Tibial artery (tissue), 4 donors: ENCODE results near the gene SOCS7.

Experiments used
- DNase-seq, 2 donors: peaks; one replicate each; pipeline ENCODE4 v3.0.0-alpha.2; 2019
- H3K27ac ChIP-seq, 2 donors: fragments of 200-600 bp; sonication (generic) in 1 of 2; 1 replicate in 1 of 2; 2 replicates in 1 of 2; pipeline ENCODE4 v1.5.1; 2018 to 2019; ENCODE audit warnings: mild to moderate bottlenecking in 1 of 2
- H3K27me3 ChIP-seq, 2 donors: fragments of 200-600 bp; sonication (generic) in 1 of 2; one replicate each; pipeline versions ENCODE4 v1.5.1 to v1.6.0; 2016 to 2019
- H3K36me3 ChIP-seq, 3 donors: fragments of 200-600 bp; sonication (generic) in 2 of 3; one replicate each; pipeline ENCODE4 v1.5.1; 2016 to 2019; ENCODE audit warnings: mild to moderate bottlenecking in 2 of 3
- H3K4me1 ChIP-seq, 4 donors: fragments of 200-600 bp; sonication (generic) in 2 of 4; 1 replicate in 3 of 4; 2 replicates in 1 of 4; pipeline ENCODE4 v1.5.1; 2016 to 2019
- H3K4me3 ChIP-seq, 2 donors: fragments of 200-600 bp; sonication (generic) in 1 of 2; 1 replicate in 1 of 2; 2 replicates in 1 of 2; pipeline ENCODE4 v1.5.1; 2018 to 2019; ENCODE audit warnings: mild to moderate bottlenecking in 2 of 2
- H3K9me3 ChIP-seq, 3 donors: fragments of 200-600 bp; sonication (generic) in 1 of 3; one replicate each; pipeline ENCODE4 v1.5.1; 2016 to 2019
- CTCF ChIP-seq, 2 experiments: fragments of 200-600 bp in 1 of 2; fragments of 450-650 bp in 1 of 2; IDR thresholded peaks; one replicate each; pipeline ENCODE4 v1.5.1; 2017 to 2019; ENCODE audit warnings: antibody characterized with exemption in 2 of 2, mild to moderate bottlenecking in 1 of 2, moderate library complexity in 1 of 2
- intact Hi-C: fragments of 100-400 bp; cut with DNase I; formaldehyde crosslinking; loops from one replicate; pipeline ENCODE4 v1.15.0; 2023; ENCODE audit warnings: low total_unique reads

The SOCS7 gene

GRCh38 chr17:38338535-38338934, 13.1 kb upstream of the SOCS7 start:
- H3K27me3 ChIP-seq: peaks cover 0 to 16% of the 10 kb centered on the region in 2 donors
- H3K4me1 ChIP-seq: no peaks in the 10 kb centered on the region
- H3K9me3 ChIP-seq: no peaks in the 10 kb centered on the region
- DNase-seq: no peak
- no peaks in the 10 kb centered on the region for H3K36me3 ChIP-seq
- H3K4me3 ChIP-seq: no peak overlapping the region
- intact Hi-C loops: no loop called here
- no peak overlapping the region for H3K27ac ChIP-seq
- no peak for TF ChIP-seq CTCF (IDR thresholded peaks at IDR 0.05)

- Histone ChIP-seq H3K4me3 (no peak overlapping the region), H3K4me1 (no peaks in the 10 kb centered on the region), H3K27me3 (peaks cover 0 to 13% of the 10 kb centered on the region in 2 donors), H3K9me3 (no peaks in the 10 kb centered on the region), H3K27ac (no peak overlapping the region), H3K36me3 (no peaks in the 10 kb centered on the region)
- TF ChIP-seq CTCF (IDR thresholded peaks at IDR 0.05): no peak
- intact Hi-C loops: no loop called here
- DNase-seq: no peak
Measured at GRCh38 chr17:38339891-38340290, 11.8 kb upstream of the SOCS7 start.

GRCh38 chr17:38341035-38341721, 10.5 kb upstream of the SOCS7 start:
- Histone ChIP-seq H3K9me3 (no peaks in the 10 kb centered on the region), H3K36me3 (no peaks in the 10 kb centered on the region), H3K27me3 (peaks cover 0 to 12% of the 10 kb centered on the region in 2 donors), H3K27ac (no peak overlapping the region), H3K4me1 (no peaks in the 10 kb centered on the region), H3K4me3 (no peak overlapping the region)
- intact Hi-C loops: no loop called here
- no peak for TF ChIP-seq CTCF (IDR thresholded peaks at IDR 0.05)
- DNase-seq: peak in 1 of 2 donors; percentile 34

GRCh38 chr17:38342886-38343607, 8.6 kb upstream of the SOCS7 start:
- intact Hi-C loops: no loop called here
- TF ChIP-seq CTCF (IDR thresholded peaks at IDR 0.05): no peak
- no peak for DNase-seq

GRCh38 chr17:38343608-38344419, 7.8 kb upstream of the SOCS7 start, which contains the start of gene GPR179:
GPR179 (minus strand) TSS chr17:38343956; CDS start chr17:38343789, 167 bp downstream.
- H3K36me3 ChIP-seq: no peaks in the 10 kb centered on the region
- H3K9me3 ChIP-seq: no peaks in the 10 kb centered on the region
- TF ChIP-seq CTCF (IDR thresholded peaks at IDR 0.05): no peak
- intact Hi-C loops: no loop called here
- no peak within 1 kb of the TSS for H3K4me3 ChIP-seq
- H3K4me1 ChIP-seq: no peaks in the 10 kb centered on the region
- no peak for DNase-seq
- H3K27me3 ChIP-seq: peaks cover 0 to 12% of the 10 kb centered on the region in 2 donors
- no peak within 1 kb of the TSS for H3K27ac ChIP-seq

More at GRCh38 chr17:38342886-38343607, 8.6 kb upstream of the SOCS7 start:
- Histone ChIP-seq H3K4me3 (no peak overlapping the region), H3K9me3 (no peaks in the 10 kb centered on the region), H3K36me3 (no peaks in the 10 kb centered on the region), H3K27ac (no peak overlapping the region), H3K27me3 (peaks cover 0 to 12% of the 10 kb centered on the region in 2 donors), H3K4me1 (no peaks in the 10 kb centered on the region)
